Lower lobe of right lung (tissue), 2 donors: ENCODE measurements around the gene THEM5. TPM values are rescaled to one million over a fixed set of nuclear protein-coding genes. Genes with fewer than 3 reads are reported as not detected.

ENCODE experiments used
- ATAC-seq, 2 donors: fragments of 200-7000 bp; cut with Tn5 transposase; one replicate each; pipeline ENCODE4 v1.9.1; 2020 to 2022; ENCODE audit warnings: mild to moderate bottlenecking in 2 of 2, moderate library complexity in 2 of 2
- DNase-seq: peaks from one replicate; pipeline ENCODE4 v3.0.0-alpha.2; 2020
- H3K27ac ChIP-seq: fragments of 200-600 bp; one replicate; pipeline ENCODE4 v1.8.0; 2022
- H3K27me3 ChIP-seq: fragments of 200-600 bp; one replicate; pipeline ENCODE4 v1.8.0; 2022; ENCODE audit warnings: low read depth
- H3K36me3 ChIP-seq: fragments of 200-600 bp; one replicate; pipeline ENCODE4 v1.8.0; 2022; ENCODE audit warnings: mild to moderate bottlenecking
- H3K4me1 ChIP-seq: fragments of 200-600 bp; one replicate; pipeline ENCODE4 v1.8.0; 2022
- H3K4me3 ChIP-seq: fragments of 200-600 bp; one replicate; pipeline ENCODE4 v1.8.0; 2022; ENCODE audit warnings: mild to moderate bottlenecking
- H3K9me3 ChIP-seq: fragments of 200-600 bp; one replicate; pipeline ENCODE4 v1.8.0; 2022
- intact Hi-C: fragments of 100-400 bp; cut with DNase I; formaldehyde crosslinking; loops from one replicate; pipeline ENCODE4 v1.11.0; 2022
- total RNA-seq: library from RNA; stranded (reverse); fragmentation: NEBNext Ultra II Directional; extraction: Animal tissue kit (Norgen Biotek cat#: 25700); gene quantifications from one replicate; pipeline ENCODE4 v1.2.1, GENCODE V29; 2021
- TF ChIP-seq, protein P1 (sequence below): fragments of 200-600 bp; IDR thresholded peaks from one replicate; pipeline ENCODE4 v1.8.0; 2022; ENCODE audit warnings: antibody characterized with exemption, mild to moderate bottlenecking
- donor health status: DM: no; HTN: yes; CAD: no; lungs with severe emphysema.

Gene THEM5
- total RNA-seq, 1 donor from 2014 or later, result not detected

DNA sequence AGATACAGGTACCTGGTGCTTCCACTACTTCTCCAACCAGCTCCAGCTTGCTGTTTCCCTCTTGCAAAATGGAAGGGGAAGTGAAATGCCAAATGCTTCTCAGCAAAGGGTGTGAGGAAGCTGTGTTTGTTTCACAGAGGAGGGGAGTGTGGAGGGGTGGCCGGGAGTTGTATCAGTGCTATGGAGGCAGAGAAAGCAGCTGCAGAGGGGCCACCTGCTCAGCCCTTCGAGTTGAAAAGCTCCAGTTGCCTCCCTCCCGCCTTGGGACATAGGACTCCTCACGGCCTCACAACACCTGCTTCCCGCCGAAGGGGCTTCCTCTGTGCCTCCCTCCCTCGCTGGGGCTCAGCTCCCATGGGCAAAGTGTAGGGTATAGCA is 36.2 kb downstream of the THEM5 start:
- TF ChIP-seq, protein P1, sequence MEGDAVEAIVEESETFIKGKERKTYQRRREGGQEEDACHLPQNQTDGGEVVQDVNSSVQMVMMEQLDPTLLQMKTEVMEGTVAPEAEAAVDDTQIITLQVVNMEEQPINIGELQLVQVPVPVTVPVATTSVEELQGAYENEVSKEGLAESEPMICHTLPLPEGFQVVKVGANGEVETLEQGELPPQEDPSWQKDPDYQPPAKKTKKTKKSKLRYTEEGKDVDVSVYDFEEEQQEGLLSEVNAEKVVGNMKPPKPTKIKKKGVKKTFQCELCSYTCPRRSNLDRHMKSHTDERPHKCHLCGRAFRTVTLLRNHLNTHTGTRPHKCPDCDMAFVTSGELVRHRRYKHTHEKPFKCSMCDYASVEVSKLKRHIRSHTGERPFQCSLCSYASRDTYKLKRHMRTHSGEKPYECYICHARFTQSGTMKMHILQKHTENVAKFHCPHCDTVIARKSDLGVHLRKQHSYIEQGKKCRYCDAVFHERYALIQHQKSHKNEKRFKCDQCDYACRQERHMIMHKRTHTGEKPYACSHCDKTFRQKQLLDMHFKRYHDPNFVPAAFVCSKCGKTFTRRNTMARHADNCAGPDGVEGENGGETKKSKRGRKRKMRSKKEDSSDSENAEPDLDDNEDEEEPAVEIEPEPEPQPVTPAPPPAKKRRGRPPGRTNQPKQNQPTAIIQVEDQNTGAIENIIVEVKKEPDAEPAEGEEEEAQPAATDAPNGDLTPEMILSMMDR, result no peak
- DNase-seq (no peak), ATAC-seq (no peak)
- Histone ChIP-seq H3K27ac (no peak overlapping the region), H3K27me3 (no peaks in the 10 kb centered on the region), H3K9me3 (no peaks in the 10 kb centered on the region), H3K4me3 (no peak overlapping the region), H3K36me3 (peaks cover 13% of the 10 kb centered on the region), H3K4me1 (peaks cover 8% of the 10 kb centered on the region)
- intact Hi-C loops, result no loop called here

DNA sequence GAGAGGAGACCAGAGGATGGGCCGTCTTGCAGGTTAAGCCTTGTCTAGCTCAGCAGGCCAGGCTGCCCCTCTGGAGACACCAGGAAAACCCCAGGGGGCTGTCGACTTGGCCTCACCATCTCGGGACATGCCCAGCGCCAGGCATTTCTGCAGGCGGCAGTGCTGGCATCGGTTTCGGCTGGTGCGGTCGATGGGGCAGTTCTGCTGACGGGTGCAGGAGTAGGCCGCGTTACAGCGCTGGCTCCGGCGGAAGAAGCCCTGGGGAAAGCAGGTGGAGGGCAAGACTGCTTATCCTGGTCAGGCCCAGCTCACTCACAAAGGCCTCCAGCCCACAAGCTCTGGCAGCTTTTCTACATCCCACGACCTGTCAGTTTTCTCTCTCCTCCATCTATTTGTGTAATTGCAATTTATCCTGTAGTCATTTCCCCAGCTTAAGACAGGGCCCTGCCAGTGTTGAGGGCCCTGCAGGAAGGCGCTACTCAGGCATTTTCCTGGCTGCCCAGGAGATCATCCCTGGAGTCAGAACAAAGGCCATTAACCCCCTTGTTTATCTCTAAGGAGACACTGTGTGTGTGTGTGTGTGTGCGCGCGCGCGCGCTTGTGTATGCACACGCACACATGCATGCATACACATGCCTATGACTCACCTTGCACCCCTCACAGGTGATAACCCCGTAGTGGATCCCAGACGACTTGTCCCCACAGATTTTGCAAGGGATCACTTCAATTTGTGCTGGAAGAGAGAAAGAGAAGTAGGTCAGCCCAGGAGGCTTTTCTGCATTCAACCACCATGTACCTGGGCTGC is 36.8 kb downstream of the THEM5 start:
- intact Hi-C loops, result no loop called here
- H3K4me1 ChIP-seq, result peaks cover 8% of the 10 kb centered on the region
- TF ChIP-seq, protein P1, result no peak
- no peak overlapping the region for H3K4me3 ChIP-seq
- H3K36me3 ChIP-seq, result peaks cover 13% of the 10 kb centered on the region
- ATAC-seq (no peak), DNase-seq (no peak)
- H3K9me3 ChIP-seq, result no peaks in the 10 kb centered on the region
- H3K27ac ChIP-seq, result no peak overlapping the region
- H3K27me3 ChIP-seq, result no peaks in the 10 kb centered on the region

DNA sequence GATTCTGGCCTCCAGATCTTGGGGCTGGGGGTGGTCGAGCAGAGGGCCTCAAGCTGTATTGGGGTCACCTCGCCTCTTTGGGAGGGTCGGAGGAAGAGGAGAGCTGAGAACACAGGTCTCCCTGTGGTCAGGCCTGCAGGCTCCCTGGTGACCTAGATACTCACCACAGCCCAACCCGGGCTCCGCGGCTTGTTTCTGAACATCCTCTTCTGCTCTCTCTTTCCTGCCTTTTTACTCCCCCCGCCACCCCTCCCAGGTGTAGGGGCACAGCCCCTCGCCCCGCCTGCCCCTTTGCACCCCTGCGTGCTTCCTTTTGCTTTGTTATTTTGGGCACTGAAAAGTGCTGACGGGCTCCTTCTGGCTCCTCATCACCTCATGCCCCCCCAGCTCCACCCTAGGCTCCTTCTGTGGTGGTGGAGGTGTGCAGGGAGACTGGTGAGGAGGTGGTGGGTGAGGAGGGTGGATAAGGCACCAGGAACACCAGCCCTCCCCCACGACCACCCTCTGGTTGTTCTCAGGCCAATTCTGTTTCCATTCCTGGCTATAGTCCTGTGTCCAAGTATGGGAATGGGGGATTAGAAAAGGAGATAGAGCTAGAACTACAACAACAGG is 37.7 kb downstream of the THEM5 start:
- Histone ChIP-seq H3K36me3 (peaks cover 13% of the 10 kb centered on the region), H3K27me3 (no peaks in the 10 kb centered on the region), H3K4me1 (peaks cover 6% of the 10 kb centered on the region), H3K9me3 (no peaks in the 10 kb centered on the region), H3K4me3 (no peak overlapping the region), H3K27ac (no peak overlapping the region)
- intact Hi-C loops, result no loop called here
- ATAC-seq (peak; percentile 13 to 30), DNase-seq (no peak)
- TF ChIP-seq, protein P1, result no peak

DNA sequence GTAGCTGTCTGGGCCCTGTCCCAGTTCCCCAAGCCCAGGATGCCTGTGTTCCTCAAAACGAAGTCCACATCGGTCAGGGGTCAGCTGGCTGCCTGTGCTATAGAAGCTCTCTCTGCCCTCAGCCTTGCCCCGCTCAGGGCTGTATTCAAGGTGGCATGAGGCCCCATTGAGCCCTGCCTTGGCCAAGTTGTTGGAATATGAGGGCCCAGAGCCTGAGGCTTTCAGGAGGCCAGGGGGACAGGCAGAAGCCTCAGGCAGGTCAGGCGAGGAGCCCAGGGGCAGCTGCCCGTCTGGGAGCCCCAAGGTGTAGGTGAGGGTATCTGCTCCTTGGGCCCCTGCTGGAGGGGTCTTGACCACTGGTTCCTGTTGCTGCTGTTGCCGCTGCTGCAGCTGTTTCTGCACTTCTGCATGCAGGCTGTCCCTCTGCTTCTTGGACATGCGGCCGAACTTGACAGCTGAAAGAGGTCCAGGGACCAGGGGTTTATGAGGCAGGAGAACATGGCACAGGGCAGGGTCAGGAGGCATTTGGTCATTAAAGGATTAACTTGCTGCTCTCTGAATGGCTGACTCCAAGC is 38.5 kb downstream of the THEM5 start:
- no peak for DNase-seq
- Histone ChIP-seq H3K27ac (no peak overlapping the region), H3K36me3 (peaks cover 13% of the 10 kb centered on the region)

DNA sequence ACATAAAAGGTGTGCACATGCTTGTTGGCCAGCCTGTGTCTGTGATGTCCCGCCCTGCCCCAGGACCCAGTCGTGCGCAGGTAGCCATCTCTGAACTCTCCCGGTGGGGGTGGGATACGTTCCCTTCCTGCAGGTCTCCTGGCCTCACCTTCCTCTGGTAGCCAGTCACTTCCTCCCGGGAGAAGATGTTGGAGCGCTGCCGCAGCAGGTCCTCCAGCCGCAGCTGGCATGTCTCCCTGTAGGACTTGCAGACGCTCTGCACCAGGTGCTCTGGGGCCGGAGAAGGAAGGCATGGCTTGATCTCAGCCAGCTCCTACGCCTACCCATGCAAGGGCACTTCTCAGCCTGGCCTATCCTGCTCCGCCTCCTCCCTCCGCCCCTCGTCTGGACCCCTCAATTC is 39.1 kb downstream of the THEM5 start:
- TF ChIP-seq, protein P1, result no peak
- no peaks in the 10 kb centered on the region for H3K27me3 ChIP-seq
- peaks cover 13% of the 10 kb centered on the region for H3K36me3 ChIP-seq
- ATAC-seq (no peak), DNase-seq (no peak)
- intact Hi-C loops, result no loop called here
- no peaks in the 10 kb centered on the region for H3K9me3 ChIP-seq
- H3K27ac ChIP-seq, result no peak overlapping the region
- H3K4me3 ChIP-seq, result no peak overlapping the region
- no peaks in the 10 kb centered on the region for H3K4me1 ChIP-seq

More for the DNA sequence above, 38.5 kb downstream of the THEM5 start:
- intact Hi-C loops, result no loop called here
- Histone ChIP-seq H3K27me3 (no peaks in the 10 kb centered on the region), H3K4me1 (no peaks in the 10 kb centered on the region), H3K9me3 (no peaks in the 10 kb centered on the region), H3K4me3 (no peak overlapping the region)
- TF ChIP-seq, protein P1, result no peak
- ATAC-seq, result no peak
